ENCODE data around the gene DIS3L2. TPM values are rescaled to one million over a fixed set of nuclear protein-coding genes. Genes with fewer than 3 reads are reported as not detected.
A peak's percentile ranks its signal among the peaks of the same experiment; 100 is the strongest.

DIS3L2 gene
- total RNA-seq, 2 donors from 2014 or later = 21.6 to 30.2 TPM

DNA sequence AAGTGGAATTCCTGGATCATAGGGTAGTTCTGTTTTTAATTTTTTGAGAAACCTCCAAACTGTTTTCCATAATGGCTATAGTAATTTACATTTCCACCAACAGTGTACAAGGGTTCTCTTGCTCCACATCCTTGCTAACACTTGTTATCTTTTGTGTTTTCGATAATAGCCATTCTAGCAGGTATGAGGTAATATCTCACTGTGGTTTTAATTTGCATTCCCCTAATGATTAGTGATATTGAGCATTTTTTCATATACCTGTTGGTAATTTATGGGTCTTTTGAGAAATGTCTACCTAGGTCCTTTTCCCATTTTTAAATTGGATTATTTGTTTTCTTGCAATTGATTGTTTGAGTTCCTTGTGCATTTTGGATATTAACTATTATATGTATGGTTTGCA is 39.6 kb downstream of the DIS3L2 start:
- no peak for ATAC-seq (replicated peaks)
- Mint-ChIP-seq H3K4me1 (peaks cover 18% of the 10 kb centered on the region), H3K27me3 (no peaks in the 10 kb centered on the region), H3K4me3 (no peak overlapping the region), H3K27ac (no peak overlapping the region), H3K9me3 (no peaks in the 10 kb centered on the region), H3K36me3 (ENCODE audit: low read depth) (peaks cover under 1% of the 10 kb centered on the region)

GRCh38 chr2:232006253-232006652 is 44.7 kb downstream of the DIS3L2 start:
- Mint-ChIP-seq H3K36me3 (ENCODE audit: low read depth) (peaks cover 11% of the 10 kb centered on the region), H3K27me3 (no peaks in the 10 kb centered on the region), H3K4me3 (no peak overlapping the region), H3K9me3 (no peaks in the 10 kb centered on the region), H3K4me1 (peaks cover 10% of the 10 kb centered on the region), H3K27ac (no peak overlapping the region)
- ATAC-seq (replicated peaks) = no peak

DNA sequence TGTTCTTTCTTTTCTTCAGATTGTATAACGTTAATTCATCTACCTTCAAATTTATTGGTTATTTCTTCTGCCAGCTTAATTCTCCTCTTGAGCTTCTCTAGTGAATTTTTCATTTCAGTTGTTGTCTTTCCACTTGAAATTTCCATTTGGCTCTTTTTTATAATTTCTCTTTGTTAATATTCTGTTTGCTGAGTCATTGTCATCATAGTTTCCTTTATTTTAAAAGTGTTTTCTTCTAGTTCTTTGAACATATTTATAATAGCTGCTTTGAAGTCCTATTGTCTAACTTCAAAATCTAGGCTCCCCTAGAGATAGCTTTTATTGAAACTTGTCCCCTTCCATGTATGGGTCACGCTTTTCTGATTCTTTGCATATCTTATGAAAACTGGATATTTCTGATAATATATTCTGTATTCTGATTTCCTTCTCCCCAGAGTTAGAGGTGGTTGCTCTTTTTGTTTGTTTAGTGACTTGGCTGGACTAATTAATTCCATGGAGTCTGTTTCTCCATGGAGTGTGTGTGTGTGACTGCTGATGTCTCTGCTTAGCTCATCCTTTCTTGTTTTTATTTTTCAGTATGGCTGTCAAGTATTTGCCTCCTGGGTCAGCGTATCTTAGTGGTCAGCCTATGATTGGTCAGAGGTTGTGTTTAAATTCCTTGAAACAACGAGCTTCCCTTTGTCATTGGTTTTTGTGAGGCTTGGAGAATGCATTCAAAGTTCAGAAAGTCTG is 47.6 kb downstream of the DIS3L2 start:
- no peaks in the 10 kb centered on the region for H3K9me3 Mint-ChIP-seq

DNA sequence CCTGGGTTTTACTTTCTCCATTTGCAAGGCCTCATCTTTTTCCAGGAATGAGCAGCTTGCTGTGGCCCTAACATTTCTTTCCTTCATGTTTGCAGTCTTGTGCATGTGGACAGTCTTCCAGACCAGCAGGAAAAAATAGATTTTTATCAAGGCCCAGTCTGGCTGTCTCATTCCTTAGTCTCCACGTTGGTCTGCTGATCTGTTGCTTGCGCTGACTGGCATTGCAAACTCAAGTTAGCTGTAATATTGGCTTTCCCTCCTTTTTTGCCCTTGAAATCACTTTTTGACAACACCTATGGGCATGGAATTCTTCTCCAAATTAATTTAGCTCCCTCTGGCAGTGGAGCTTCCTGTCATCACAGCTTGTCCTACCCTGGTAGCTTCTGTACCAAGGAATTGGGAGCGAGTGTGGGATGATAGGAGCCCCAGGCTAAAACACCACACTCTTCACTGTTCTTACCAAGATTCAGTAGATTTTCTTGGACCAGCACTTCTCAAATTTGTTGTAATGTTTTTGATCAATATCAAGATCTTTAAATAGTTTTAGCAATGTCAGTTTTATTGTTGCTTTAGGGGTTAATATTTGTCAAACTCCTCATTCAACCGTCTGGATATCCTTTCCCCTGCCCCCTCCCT is 48.2 kb downstream of the DIS3L2 start:
- no peak for ATAC-seq (replicated peaks)
- H3K4me1 Mint-ChIP-seq = no peaks in the 10 kb centered on the region
- H3K9me3 Mint-ChIP-seq = no peaks in the 10 kb centered on the region
- no peaks in the 10 kb centered on the region for H3K27me3 Mint-ChIP-seq
- no peak overlapping the region for H3K4me3 Mint-ChIP-seq
- peaks cover 14% of the 10 kb centered on the region for H3K36me3 Mint-ChIP-seq (ENCODE audit: low read depth)
- H3K27ac Mint-ChIP-seq = no peak overlapping the region

More for the DNA sequence above, 47.6 kb downstream of the DIS3L2 start:
- ATAC-seq (replicated peaks) = no peak
- no peak overlapping the region for H3K4me3 Mint-ChIP-seq
- peaks cover 11% of the 10 kb centered on the region for H3K36me3 Mint-ChIP-seq (ENCODE audit: low read depth)
- no peaks in the 10 kb centered on the region for H3K27me3 Mint-ChIP-seq
- no peaks in the 10 kb centered on the region for H3K4me1 Mint-ChIP-seq
- H3K27ac Mint-ChIP-seq = no peak overlapping the region

GRCh38 chr2:232013701-232014353 is 52.3 kb downstream of the DIS3L2 start:
- Mint-ChIP-seq H3K4me1 (peaks cover 9% of the 10 kb centered on the region), H3K27me3 (no peaks in the 10 kb centered on the region), H3K27ac (no peak overlapping the region), H3K9me3 (no peaks in the 10 kb centered on the region), H3K36me3 (ENCODE audit: low read depth) (peaks cover 21% of the 10 kb centered on the region), H3K4me3 (no peak overlapping the region)
- ATAC-seq (replicated peaks) = peak; percentile 61

- Mint-ChIP-seq H3K27ac (no peak overlapping the region), H3K4me3 (no peak overlapping the region), H3K4me1 (peaks cover 9% of the 10 kb centered on the region), H3K9me3 (no peaks in the 10 kb centered on the region), H3K36me3 (ENCODE audit: low read depth) (peaks cover 21% of the 10 kb centered on the region), H3K27me3 (no peaks in the 10 kb centered on the region)
- ATAC-seq (replicated peaks) = no peak
Measured at GRCh38 chr2:232014681-232015080, 53.2 kb downstream of the DIS3L2 start.

GRCh38 chr2:232018181-232018580 is 56.7 kb downstream of the DIS3L2 start:
- no peaks in the 10 kb centered on the region for H3K9me3 Mint-ChIP-seq
- H3K4me3 Mint-ChIP-seq = no peak overlapping the region
- no peak for ATAC-seq (replicated peaks)
- H3K27ac Mint-ChIP-seq = no peak overlapping the region
- peaks cover 21% of the 10 kb centered on the region for H3K36me3 Mint-ChIP-seq (ENCODE audit: low read depth)
- H3K4me1 Mint-ChIP-seq = peaks cover 9% of the 10 kb centered on the region
- H3K27me3 Mint-ChIP-seq = no peaks in the 10 kb centered on the region

- no peak overlapping the region for H3K27ac Mint-ChIP-seq
- H3K9me3 Mint-ChIP-seq = no peaks in the 10 kb centered on the region
- peaks cover 16% of the 10 kb centered on the region for H3K4me1 Mint-ChIP-seq
- H3K36me3 Mint-ChIP-seq (ENCODE audit: low read depth) = peaks cover 22% of the 10 kb centered on the region
- no peak for ATAC-seq (replicated peaks)
- H3K27me3 Mint-ChIP-seq = no peaks in the 10 kb centered on the region
- no peak overlapping the region for H3K4me3 Mint-ChIP-seq
Measured at GRCh38 chr2:232022718-232023117, 61.2 kb downstream of the DIS3L2 start.

GRCh38 chr2:232023426-232023825 is 61.9 kb downstream of the DIS3L2 start:
- H3K27ac Mint-ChIP-seq = no peak overlapping the region
- peaks cover 29% of the 10 kb centered on the region for H3K36me3 Mint-ChIP-seq (ENCODE audit: low read depth)
- ATAC-seq (replicated peaks) = no peak
- no peaks in the 10 kb centered on the region for H3K9me3 Mint-ChIP-seq
- peaks cover 23% of the 10 kb centered on the region for H3K4me1 Mint-ChIP-seq
- H3K27me3 Mint-ChIP-seq = no peaks in the 10 kb centered on the region
- no peak overlapping the region for H3K4me3 Mint-ChIP-seq

GRCh38 chr2:232024457-232024856 is 62.9 kb downstream of the DIS3L2 start:
- no peak for ATAC-seq (replicated peaks)
- H3K27me3 Mint-ChIP-seq = no peaks in the 10 kb centered on the region
- H3K27ac Mint-ChIP-seq = no peak overlapping the region
- peaks cover 40% of the 10 kb centered on the region for H3K36me3 Mint-ChIP-seq (ENCODE audit: low read depth)
- no peak overlapping the region for H3K4me3 Mint-ChIP-seq
- H3K4me1 Mint-ChIP-seq = peaks cover 27% of the 10 kb centered on the region
- no peaks in the 10 kb centered on the region for H3K9me3 Mint-ChIP-seq

- Mint-ChIP-seq H3K27me3 (no peaks in the 10 kb centered on the region), H3K36me3 (ENCODE audit: low read depth) (peaks cover 64% of the 10 kb centered on the region), H3K4me3 (peak overlapping the region; percentile 22), H3K27ac (peak overlapping the region; percentile 56), H3K9me3 (no peaks in the 10 kb centered on the region), H3K4me1 (peaks cover 27% of the 10 kb centered on the region)
- peak; percentile 95 for ATAC-seq (replicated peaks)
Measured at GRCh38 chr2:232026910-232027309, 65.4 kb downstream of the DIS3L2 start.

DNA sequence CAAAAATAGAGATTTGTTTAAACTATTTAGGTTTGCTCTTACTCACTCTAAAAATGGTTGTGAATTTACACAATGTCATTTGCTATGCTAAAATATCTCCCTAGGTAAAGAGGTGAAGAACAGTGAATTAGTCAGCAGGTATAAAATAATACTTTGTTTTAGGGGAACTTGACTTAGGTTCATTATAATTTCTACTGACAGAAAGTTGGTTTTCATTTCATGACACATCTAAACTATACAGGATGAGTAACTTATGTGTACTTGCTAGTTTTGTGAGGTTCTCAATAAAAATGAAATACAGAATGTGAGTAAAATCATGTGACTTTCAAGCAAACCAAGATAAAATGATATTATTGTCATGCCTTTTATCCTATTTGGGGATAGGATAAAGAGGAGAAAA is 66.0 kb downstream of the DIS3L2 start:
- peak overlapping the region; percentile 56 for H3K27ac Mint-ChIP-seq

GRCh38 chr2:232028071-232028470 is 66.6 kb downstream of the DIS3L2 start:
- Mint-ChIP-seq H3K27ac (peak overlapping the region; percentile 56), H3K9me3 (no peaks in the 10 kb centered on the region), H3K4me3 (peak overlapping the region; percentile 22), H3K36me3 (ENCODE audit: low read depth) (peaks cover 76% of the 10 kb centered on the region), H3K27me3 (no peaks in the 10 kb centered on the region), H3K4me1 (peaks cover 29% of the 10 kb centered on the region)
- no peak for ATAC-seq (replicated peaks)

More for the DNA sequence above, 66.0 kb downstream of the DIS3L2 start:
- peaks cover 27% of the 10 kb centered on the region for H3K4me1 Mint-ChIP-seq
- no peaks in the 10 kb centered on the region for H3K27me3 Mint-ChIP-seq
- peak overlapping the region; percentile 22 for H3K4me3 Mint-ChIP-seq
- peaks cover 70% of the 10 kb centered on the region for H3K36me3 Mint-ChIP-seq (ENCODE audit: low read depth)
- no peaks in the 10 kb centered on the region for H3K9me3 Mint-ChIP-seq
- ATAC-seq (replicated peaks) = peak; percentile 72

DNA sequence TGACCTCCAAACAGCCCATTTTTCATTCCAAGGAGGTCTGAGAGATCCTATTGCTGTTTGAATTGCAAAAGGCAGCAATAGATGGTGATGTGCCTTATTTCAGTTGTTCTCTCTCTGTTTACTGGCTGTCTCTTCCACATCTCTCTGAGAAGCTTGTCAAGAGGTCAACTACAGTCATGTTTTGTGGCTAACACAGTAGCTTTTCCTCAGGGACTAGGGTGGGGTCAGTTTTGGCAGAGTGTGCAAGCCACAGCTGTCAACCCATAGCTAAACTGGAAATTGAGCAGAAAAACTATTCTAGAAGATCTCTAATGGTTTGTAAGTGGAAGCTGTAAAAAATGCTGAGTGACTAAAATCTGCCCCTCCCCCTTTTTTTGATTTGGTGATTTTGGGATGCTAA is 67.1 kb downstream of the DIS3L2 start:
- H3K4me3 Mint-ChIP-seq = peak overlapping the region; percentile 22
- H3K27me3 Mint-ChIP-seq = no peaks in the 10 kb centered on the region
- peaks cover 81% of the 10 kb centered on the region for H3K36me3 Mint-ChIP-seq (ENCODE audit: low read depth)
- peaks cover 32% of the 10 kb centered on the region for H3K4me1 Mint-ChIP-seq
- no peak overlapping the region for H3K27ac Mint-ChIP-seq
- H3K9me3 Mint-ChIP-seq = no peaks in the 10 kb centered on the region
- ATAC-seq (replicated peaks) = no peak

DNA sequence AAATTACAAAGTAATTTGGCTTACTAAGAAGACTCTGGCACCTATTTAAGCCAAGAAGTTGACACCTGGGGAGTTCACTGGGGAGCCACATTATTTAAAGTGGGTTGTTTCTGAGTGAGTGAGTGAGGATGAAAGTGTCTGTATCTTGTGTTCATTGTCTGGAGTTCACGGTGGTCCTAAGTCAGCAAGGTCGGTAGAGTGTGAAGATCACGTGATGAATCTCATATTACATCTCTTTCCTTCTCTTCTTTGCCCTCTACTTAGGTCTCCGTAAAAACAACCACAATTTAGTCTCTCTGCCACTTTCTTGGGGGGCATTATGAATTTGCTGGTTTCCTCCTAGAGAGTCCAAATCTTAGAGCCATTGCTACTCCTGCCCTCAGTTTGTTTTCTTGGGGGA is 67.8 kb downstream of the DIS3L2 start:
- H3K27me3 Mint-ChIP-seq = no peaks in the 10 kb centered on the region
- no peaks in the 10 kb centered on the region for H3K9me3 Mint-ChIP-seq
- no peak overlapping the region for H3K4me3 Mint-ChIP-seq
- H3K27ac Mint-ChIP-seq = no peak overlapping the region
- ATAC-seq (replicated peaks) = no peak
- H3K36me3 Mint-ChIP-seq (ENCODE audit: low read depth) = peaks cover 89% of the 10 kb centered on the region
- peaks cover 32% of the 10 kb centered on the region for H3K4me1 Mint-ChIP-seq
